Colon (tissue), 2 donors: ENCODE data around the gene RREB1.

Experiments used
- FAIRE-seq: peaks from 2 replicates; lab custom pipeline; 2012; peaks lifted over from hg19 to GRCh38; lab: Jason Lieb, UNC
- donor health status: control.
- donor health status: control.

RREB1 gene

GRCh38 chr6:7196685-7197283 is 89.0 kb downstream of the RREB1 start:
- FAIRE-seq = no peak

GRCh38 chr6:7197747-7198146 is 90.0 kb downstream of the RREB1 start:
- FAIRE-seq = no peak

GRCh38 chr6:7198833-7199800 is 91.4 kb downstream of the RREB1 start:
- FAIRE-seq = no peak

GRCh38 chr6:7200598-7201443 is 93.1 kb downstream of the RREB1 start:
- FAIRE-seq = no peak

GRCh38 chr6:7201444-7201731 is 93.6 kb downstream of the RREB1 start:
- no peak for FAIRE-seq

- no peak for FAIRE-seq
These were observed 94.2 kb downstream of the RREB1 start for GRCh38 chr6:7201732-7202541.

- no peak for FAIRE-seq
These were observed 95.2 kb downstream of the RREB1 start for GRCh38 chr6:7202950-7203349.

GRCh38 chr6:7203939-7204338 is 96.2 kb downstream of the RREB1 start:
- FAIRE-seq = no peak

GRCh38 chr6:7204726-7205125 is 97.0 kb downstream of the RREB1 start:
- FAIRE-seq = no peak

GRCh38 chr6:7207720-7208119 is 100.0 kb downstream of the RREB1 start:
- FAIRE-seq = no peak

GRCh38 chr6:7213416-7213815 is 105.7 kb downstream of the RREB1 start:
- FAIRE-seq = no peak

GRCh38 chr6:7214468-7214867 is 106.7 kb downstream of the RREB1 start:
- no peak for FAIRE-seq

- FAIRE-seq = no peak
These were observed 107.4 kb downstream of the RREB1 start for GRCh38 chr6:7215131-7215530.

GRCh38 chr6:7215798-7216231 is 108.1 kb downstream of the RREB1 start:
- FAIRE-seq = no peak

GRCh38 chr6:7216941-7217621 is 109.3 kb downstream of the RREB1 start:
- no peak for FAIRE-seq

- FAIRE-seq = no peak
These were observed 110.7 kb downstream of the RREB1 start for GRCh38 chr6:7218406-7218988.

- FAIRE-seq = no peak
These were observed 111.5 kb downstream of the RREB1 start for GRCh38 chr6:7219310-7219709.

- no peak for FAIRE-seq
These were observed 114.4 kb downstream of the RREB1 start for GRCh38 chr6:7222197-7222596.

- no peak for FAIRE-seq
These were observed 117.0 kb downstream of the RREB1 start for GRCh38 chr6:7224731-7225130.

GRCh38 chr6:7228662-7229375 is 121.1 kb downstream of the RREB1 start:
- no peak for FAIRE-seq
